Omental fat pad (tissue), 4 donors: ENCODE measurements around the gene CEMIP2. TPM values are rescaled to one million over a fixed set of nuclear protein-coding genes. Genes with fewer than 3 reads are reported as not detected.
A peak's percentile ranks its signal among the peaks of the same experiment; 100 is the strongest.
"Not testable (repeated sequence)": the region's sequence is repeated elsewhere in the genome, so short reads cannot be mapped to it uniquely, and the experiment has no call there.

Experiments used
- ATAC-seq: fragments of 150-250 bp; one replicate; pipeline ENCODE4 v1.9.1; 2016; ENCODE audit warnings: mild to moderate bottlenecking, moderate library complexity; ENCODE audit not compliant: low FRiP score
- DNase-seq: peaks from one replicate; pipeline ENCODE4 v3.0.0-alpha.2; 2019; ENCODE audit warnings: low spot score
- total RNA-seq, 4 donors: library from RNA; depleted of rRNA; stranded (reverse); fragments of >200 nt; gene quantifications; one replicate each; pipeline ENCODE4 v1.1.0, GENCODE V29; 2016
- TF ChIP-seq, protein P1 (sequence below), 3 donors: fragments of 450-650 bp; IDR thresholded peaks; one replicate each; pipeline ENCODE4 v1.5.1; 2016 to 2017; ENCODE audit warnings: antibody characterized with exemption in 3 of 3, mild to moderate bottlenecking in 3 of 3, moderate library complexity in 2 of 3

CEMIP2 gene
- total RNA-seq = 100 to 1,000 TPM in 3 of 4 donors, 10 to 100 TPM in 1; 67.1 to 496 (median 126) TPM

- TF ChIP-seq, protein P1, sequence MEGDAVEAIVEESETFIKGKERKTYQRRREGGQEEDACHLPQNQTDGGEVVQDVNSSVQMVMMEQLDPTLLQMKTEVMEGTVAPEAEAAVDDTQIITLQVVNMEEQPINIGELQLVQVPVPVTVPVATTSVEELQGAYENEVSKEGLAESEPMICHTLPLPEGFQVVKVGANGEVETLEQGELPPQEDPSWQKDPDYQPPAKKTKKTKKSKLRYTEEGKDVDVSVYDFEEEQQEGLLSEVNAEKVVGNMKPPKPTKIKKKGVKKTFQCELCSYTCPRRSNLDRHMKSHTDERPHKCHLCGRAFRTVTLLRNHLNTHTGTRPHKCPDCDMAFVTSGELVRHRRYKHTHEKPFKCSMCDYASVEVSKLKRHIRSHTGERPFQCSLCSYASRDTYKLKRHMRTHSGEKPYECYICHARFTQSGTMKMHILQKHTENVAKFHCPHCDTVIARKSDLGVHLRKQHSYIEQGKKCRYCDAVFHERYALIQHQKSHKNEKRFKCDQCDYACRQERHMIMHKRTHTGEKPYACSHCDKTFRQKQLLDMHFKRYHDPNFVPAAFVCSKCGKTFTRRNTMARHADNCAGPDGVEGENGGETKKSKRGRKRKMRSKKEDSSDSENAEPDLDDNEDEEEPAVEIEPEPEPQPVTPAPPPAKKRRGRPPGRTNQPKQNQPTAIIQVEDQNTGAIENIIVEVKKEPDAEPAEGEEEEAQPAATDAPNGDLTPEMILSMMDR (IDR thresholded peaks at IDR 0.05) = no peak
- DNase-seq (peak; percentile 54), ATAC-seq (peak; percentile 81)
These were observed at the start of gene CEMIP2 for GRCh38 chr9:71768388-71769174. CEMIP2 (minus strand) TSS chr9:71768513; CDS start chr9:71750373, 18,140 bp downstream.

GRCh38 chr9:71816916-71817451 is 48.7 kb upstream of the CEMIP2 start:
- DNase-seq (no peak), ATAC-seq (no peak)
- TF ChIP-seq, protein P1 (IDR thresholded peaks at IDR 0.05) = no peak

DNA sequence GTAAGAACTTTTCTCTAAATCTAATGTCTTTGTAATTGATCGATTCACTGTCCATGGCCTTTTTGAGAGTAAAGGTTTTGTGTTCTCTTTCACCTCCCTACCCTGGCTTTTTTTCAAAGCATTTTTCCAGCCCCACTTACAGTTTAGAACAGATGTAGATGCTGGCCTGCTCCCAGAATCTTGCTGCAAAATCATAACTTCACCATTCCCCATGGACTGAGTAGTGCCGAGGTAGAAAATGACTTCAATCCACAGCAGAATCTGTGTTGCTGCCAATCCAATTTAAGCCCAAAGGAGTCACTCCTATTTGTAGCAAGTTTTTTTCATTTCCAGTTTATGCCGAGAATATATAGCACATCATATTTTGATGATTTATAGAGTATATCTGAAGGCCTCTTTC is 46.5 kb upstream of the CEMIP2 start:
- ATAC-seq (no peak), DNase-seq (no peak)
- TF ChIP-seq, protein P1 (IDR thresholded peaks at IDR 0.05) = no peak

DNA sequence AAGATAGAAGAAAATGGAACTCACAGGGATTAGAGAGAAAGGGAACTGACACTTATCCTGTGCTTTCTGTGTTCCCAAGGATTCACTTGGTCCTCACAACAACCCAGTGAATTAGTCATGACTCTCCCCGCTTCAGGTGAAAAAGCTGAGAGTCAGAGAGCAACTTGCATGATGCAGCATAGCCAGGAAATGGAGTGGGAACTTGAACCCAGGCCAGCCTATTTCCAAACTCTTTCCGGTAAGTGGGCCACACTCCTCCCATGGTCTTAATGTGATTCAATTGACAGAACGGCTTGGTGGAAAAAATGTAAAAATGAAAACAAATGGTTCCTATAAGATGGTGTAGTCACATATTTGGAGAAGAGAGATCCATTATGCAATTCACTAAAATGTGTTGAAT is 45.9 kb upstream of the CEMIP2 start:
- TF ChIP-seq, protein P1 (IDR thresholded peaks at IDR 0.05) = no peak
- DNase-seq (no peak), ATAC-seq (peak; percentile 32)

- ATAC-seq (no peak), DNase-seq (no peak)
- TF ChIP-seq, protein P1 (IDR thresholded peaks at IDR 0.05) = no peak
These were observed 44.1 kb upstream of the CEMIP2 start for GRCh38 chr9:71812385-71812784.

DNA sequence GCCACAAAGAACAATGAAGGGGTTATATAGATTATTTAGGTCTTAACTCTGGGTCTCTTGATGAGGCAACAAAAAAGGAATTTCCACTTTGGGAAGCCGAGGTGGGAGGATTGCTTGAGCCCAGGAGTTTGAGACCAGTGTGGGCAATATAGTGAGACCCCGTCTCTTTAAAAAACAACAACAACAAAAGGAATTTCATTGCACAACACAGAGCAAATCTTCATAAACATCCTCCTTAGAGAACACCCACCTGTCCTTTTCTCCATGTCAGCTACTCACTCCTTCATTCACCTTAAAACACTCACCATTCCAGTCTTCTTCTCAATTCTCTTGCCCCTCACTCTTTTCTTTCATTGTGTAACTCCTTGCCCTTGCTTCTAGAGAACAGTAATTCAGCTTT is 39.8 kb upstream of the CEMIP2 start:
- TF ChIP-seq, protein P1 (IDR thresholded peaks at IDR 0.05) = no peak
- ATAC-seq = no peak
- DNase-seq = no peak

- ATAC-seq = no peak
- TF ChIP-seq, protein P1 (IDR thresholded peaks at IDR 0.05) = no peak
- DNase-seq = no peak
These were observed 38.6 kb upstream of the CEMIP2 start for GRCh38 chr9:71806901-71807307.

- DNase-seq, ATAC-seq: not testable (repeated sequence)
These were observed 36.8 kb upstream of the CEMIP2 start for GRCh38 chr9:71805096-71805495.
